Measurements from ENCODE around the gene OR10A3.

OR10A3 gene

GRCh38 chr11:7892059-7892699, 49.3 kb downstream of the OR10A3 start:
- DNase-seq (ENCODE audit: low spot score): no peak

- no peak for DNase-seq (ENCODE audit: low spot score)
Observed at GRCh38 chr11:7890417-7891172, 50.9 kb downstream of the OR10A3 start.

GRCh38 chr11:7889985-7890384, 51.5 kb downstream of the OR10A3 start:
- no peak for DNase-seq (ENCODE audit: low spot score)

Measured in COLO829 (cell line).